HG03159 (cell line): Measurements from ENCODE around the gene NFIA.

Source experiments
- ATAC-seq: cut with Tn5 transposase; IDR thresholded peaks from one replicate; pipeline ENCODE4 v1.9.1; 2021; ENCODE audit warnings: mild to moderate bottlenecking, moderate library complexity; ENCODE audit not compliant: unreplicated experiment

The NFIA gene

DNA sequence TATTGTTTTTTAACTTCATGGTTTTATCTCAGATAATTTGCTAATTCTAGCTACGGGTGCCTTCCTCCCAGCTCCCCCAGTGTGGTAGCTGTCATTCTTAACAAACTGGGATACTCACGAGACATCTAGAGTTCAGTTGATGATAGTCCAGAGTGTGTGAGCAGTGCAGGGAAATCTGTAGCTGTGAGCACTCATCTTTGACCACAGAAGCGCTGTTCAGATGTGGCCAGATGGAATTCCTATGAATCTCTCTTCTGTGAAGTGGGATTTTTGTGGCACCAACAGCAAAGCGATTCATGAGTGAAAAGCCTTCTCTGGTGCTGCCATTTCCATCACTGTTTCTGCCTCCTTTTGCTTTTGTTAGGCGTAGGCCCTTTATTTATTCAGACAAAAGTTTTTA, 125.1 kb downstream of the NFIA start:
- no peak for ATAC-seq

DNA sequence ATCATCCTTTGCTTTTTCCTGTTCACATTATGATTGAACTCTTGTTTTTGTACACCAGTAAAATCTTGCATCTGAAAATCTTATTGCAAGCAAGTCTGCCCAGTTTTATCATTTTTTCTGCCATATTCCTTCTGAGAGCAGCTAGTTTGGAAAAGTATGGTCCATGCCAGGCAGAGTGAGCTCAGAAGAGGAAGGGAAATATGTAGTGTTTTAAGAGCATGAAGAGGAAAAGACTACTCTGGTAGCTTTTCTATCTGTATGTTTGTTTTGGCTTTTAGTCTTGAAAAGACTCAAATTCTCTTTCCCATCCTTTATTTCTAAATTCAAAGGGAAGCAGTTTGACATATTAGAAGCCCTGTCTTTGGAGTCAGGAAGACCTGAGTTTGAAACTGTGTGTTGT, 125.8 kb downstream of the NFIA start:
- ATAC-seq: no peak

DNA sequence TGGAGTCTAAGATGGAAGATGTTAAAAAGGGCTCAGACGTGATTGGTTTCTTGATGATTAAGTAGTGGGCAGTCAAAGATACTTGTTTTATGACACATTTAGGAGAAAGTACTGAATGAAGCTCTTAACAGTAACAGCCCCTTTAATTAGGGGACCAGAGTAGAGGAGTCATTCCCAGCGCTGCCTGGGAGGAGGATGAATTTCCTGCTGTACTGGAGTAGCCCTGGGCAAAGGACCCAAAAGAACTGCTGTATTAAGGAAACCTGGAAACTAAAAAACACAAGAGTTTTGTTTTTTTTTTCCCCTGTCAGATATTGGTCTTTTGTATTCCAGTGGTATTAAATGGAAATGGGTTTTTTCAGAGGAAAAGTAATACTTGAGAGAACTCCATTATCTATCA, 126.5 kb downstream of the NFIA start:
- ATAC-seq: no peak

DNA sequence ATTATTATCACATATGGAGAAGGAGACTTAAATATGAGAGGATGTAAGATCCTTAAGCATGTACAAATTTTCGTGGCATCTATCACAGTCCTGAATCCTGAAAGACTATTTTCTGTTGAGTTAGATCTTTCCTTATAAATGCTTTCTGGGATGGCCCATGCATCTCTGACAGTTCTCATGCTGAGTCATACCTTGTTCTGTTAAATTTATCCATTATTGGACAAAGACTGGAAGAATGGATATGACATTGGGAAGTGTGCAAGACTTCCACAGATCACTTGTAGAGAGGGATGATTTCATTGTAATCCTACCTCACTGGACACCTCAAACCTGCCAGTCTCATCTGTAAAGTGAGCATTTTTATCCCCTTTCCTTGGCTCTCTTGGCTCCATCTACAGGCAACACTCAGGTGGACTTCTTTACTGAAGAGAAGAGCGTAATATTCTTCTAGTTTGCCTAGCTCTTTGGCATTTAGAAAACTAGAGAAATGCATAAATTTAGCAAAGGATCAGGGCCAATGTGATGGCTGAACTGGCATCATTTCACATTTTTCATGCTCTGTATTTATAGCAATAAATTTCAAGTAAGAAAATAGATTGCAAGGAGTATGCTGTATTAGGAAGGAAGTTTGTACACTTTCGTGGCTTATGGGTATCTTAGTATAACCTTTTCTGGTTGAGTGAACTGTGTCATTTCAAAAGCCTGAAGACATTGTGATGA, 128.2 kb downstream of the NFIA start:
- no peak for ATAC-seq

DNA sequence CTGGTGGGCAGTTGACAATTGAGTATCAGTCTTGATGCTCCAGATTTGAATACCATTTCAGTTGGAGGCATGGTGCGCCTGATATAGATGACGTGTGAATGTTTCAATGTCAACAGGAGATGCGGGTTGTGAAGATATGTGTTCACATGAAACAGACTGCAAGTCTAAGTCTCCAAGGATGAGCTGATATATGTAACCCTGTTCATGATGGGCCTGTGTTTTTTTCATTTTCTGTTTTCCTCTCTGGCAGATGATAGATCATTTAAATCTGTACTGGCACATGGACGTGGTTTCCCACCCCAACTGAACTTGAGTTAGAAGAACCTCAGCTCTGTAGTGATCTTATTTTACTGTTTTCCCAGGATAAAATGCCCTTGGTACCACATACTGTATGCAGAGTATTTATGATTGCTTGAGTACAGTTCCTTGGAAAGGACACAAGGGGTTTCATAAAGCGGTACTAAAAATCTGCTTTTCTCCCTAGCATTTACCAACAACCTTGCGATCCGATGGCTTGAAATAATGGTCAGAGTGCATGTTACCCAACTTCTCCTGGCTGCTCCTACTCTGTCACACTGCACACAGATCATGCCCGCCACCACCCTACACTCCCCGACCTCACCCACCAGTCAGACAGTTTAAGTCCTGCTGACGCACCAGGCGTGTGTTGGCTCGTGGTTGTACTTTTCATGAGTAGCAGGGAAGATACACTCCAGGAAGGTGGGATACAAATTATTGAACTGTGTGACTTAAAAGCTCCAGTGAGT, 131.1 kb downstream of the NFIA start:
- no peak for ATAC-seq

DNA sequence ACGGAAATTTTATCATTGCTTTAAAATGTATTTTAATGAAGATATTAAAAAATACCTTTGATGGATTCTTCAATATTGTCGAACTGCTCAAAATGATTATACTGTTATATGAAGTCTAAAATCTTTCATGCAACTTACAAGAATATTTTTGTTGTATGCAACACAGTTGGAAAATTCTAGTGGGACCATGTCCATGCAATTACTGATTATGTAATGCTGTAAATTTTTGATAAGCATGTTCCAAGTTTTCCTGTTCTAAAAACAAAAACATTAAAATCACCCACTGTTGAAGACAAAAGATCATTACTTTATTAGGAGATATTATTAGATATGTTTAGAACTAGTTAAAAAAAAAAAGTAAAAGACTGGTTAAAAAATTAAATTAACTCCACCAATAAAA, 132.8 kb downstream of the NFIA start:
- no peak for ATAC-seq

DNA sequence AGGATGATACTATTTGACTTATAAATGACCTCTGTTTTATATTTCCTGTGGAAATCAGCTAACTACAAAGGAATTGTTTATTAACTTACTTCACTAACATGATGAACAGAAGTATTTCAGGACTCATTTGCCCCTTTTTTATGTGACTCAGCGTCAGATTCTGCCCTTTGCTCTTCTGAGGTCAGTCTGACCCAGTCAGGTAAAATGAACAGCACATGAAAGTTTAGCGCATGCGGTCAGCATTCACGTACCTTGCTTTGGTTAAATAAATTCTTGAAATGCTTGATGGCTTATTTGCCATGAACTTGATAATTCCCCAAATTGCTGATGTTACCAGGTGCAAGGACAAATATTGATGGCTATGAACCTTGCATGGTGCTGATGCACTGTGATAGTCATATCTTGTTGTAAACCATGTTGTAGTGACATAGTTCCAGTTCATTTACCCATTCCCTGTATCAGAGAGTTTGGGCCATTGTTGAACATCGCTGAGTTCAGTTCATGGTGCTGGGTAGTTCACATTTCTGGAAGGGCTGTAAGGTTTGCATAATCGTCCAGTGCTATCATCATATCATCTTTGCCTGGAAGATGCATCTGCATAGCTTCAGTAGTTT, 133.4 kb downstream of the NFIA start:
- ATAC-seq: no peak

DNA sequence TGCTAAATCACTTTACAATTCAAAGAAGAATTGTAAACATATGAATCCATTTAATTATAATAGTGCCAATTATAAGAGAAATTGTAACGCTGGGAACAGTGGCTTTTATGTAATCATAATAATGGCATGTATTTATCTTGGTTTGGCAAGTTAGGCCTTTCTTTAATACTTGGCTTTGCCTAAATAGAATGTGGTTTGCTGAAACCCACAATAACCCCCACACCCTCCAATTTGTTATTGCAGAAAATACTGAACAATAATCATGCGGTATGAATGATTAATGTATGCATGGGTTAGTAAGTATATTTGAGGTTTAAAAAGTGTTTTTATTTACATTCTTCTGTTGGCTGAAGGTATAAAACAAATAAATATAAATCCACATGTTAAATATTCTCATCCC, 138.2 kb downstream of the NFIA start:
- no peak for ATAC-seq

DNA sequence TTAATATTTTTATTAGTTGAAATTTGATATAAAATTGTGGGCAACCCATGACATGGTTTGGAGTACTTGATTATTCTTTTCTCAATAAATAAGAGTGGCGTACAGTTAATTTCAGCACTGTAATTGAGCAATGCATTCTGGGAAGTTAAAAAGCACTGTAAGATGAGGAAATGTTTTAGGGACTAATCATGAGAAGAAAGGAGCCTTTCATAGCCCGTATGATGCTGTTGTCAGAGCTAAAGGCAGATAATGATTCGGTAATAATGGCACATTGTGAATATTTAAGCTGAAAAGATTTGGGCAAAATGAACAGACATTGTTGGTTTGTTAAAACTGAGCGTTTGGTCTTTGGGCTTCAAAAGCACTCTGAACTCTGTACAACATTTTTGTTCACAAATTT, 139.3 kb downstream of the NFIA start:
- no peak for ATAC-seq

DNA sequence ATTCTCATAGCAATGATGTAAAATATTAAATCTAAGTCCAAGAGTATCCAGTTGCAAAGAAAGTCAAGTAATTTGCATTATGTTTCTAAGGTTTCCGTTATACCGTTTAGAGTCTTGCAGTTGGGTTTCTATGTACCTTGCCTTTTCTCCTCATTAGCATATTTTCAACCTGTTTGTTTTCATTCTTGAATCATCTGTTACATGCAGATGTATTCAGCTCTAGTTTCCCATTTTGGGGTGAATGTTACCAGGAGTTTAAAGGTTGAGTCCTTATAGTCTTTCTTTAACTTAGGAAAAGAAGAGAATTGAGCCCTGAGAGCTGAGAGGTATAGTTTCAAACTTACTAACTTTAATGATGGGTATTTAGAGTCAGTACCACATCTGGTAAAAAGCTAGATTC, 139.9 kb downstream of the NFIA start:
- ATAC-seq: no peak

DNA sequence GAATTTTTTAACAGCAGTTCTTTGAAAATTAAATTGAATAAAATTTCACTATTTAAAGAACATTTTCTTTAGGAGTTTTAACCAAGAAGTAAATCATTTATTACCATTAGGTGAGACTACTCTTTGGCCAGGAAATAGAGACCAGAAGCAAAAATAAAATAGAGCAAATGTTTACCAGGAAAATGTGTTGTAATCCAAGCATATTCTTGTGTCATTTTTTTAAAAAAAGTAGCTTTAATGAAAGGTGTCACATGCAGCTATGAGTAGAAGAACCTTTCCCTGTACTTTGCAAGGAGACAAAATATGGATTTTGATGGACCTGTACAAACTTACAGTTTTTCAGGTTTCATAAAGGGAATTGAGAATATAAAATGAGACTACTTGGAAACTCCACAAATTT, 140.8 kb downstream of the NFIA start:
- ATAC-seq: no peak

DNA sequence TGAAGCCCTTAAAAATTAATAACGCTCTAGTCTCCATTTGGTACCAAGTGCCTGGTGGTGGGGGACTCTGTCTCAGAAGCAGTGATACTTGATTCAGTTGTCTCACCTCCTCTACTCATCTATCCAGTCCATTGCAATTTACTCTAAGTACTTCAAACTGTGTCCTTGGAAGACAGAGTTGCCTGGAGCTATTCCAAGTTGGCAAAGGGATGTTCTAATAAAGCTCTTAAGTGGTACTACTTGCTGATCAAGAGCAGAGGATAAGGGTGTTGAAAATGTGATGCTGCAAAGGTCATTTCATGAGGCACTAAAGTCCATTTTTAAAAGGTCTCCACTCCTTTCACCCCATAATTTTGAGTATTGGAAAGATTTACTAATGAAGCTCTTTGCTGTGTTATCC, 142.2 kb downstream of the NFIA start:
- no peak for ATAC-seq

DNA sequence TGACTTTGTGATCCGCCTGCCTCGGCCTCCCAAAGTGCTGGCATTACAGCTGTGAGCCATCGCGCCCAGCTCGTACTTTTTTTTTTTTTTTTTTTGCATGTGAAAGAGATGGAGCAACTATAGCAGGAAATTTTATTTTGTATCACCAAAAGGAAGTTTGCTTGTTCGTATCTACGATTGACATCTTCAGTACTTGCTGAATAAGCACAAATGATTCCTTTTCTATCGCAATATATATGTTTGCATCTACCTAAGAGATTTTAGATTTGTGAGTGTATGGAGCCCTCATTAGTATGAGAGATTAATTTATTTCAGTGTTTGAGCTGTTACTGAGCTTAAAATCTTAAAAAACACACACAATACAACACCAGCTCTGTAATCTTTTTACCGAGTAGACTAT, 143.1 kb downstream of the NFIA start:
- no peak for ATAC-seq

DNA sequence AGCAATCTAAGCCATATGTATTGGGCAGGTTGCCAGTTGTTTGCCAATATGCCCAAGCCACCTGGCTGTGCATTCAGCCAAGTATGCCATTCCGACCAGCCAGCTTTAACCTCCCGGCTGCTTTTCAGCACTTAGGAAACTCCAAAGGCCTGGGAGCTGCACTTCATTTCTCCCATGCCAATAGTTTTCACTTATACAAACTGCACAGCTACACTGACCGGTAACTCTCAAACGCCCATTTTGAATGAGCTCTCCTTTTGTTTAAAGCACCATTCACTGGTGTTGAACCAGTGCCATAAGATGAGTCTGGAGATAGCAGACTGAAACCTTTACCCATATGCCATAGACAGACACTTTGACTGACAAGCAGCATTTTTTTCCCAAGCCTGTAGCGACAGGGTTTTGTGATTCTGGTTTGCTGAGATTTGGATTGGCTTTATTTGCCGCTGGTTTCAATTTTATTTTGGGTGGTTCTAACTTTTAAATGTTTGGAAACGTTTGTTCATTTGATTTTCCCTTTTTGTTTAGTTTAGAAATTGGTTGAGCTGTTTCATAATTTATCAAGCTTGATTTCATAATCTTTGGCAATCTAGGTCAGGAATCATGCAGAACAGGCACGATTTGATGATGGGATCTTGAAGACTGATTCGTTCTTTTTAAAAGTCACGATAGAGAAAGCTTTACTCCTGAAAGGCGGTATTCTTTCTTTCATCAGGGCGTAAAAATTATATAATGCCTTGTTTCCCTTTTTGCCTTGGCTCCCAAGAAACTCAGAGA, 144.6 kb downstream of the NFIA start:
- ATAC-seq: no peak

DNA sequence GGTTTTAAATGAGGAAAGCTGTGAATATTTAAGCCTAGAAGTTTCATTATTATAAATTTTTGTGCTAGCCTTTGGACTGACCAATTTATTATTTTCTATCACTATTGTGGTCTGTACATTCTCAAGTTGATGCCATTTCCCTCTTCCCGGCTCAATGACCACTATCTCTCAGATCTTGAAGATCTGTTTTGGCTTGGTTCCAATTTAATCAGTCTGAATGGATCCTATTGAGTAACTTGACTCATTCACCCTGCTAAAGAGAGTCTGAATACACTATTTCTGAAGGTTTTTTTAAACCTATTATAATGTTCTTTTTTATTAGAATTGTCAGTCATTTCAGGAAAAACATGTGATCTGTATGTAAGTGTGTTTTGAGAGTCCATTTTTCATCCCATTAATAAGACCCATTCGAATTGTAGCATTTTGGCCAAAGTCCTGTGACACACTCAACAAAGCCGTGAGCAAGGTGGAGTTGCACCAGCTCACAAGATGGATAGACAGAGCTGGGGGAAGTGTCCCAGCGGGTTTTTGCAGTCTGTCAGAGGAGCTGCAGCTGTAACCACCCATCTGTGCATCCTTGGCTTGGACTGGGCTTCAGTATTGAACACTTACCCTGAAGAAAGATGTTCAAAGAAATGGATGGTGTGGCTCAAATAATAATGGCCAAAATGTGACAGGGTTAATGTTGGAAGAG, 145.6 kb downstream of the NFIA start:
- ATAC-seq: no peak

DNA sequence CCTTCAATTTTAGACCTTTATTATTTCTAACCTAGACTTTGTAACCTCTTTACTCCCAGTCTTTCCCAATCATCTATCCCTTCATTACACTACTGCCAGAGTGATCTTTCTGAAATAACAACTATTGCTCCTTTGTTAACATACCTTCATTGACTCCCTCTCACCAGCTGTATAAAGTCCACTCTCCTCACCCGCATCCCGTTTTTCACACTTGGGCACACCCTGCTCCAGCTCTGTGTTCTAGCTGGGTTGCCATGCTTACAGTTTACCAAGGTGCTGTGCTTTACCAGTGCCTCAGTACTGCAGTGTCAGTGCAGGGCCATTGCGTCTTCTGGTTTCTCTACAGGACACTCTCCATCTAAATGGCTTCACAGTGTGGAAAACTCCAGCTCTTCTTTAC, 148.2 kb downstream of the NFIA start:
- ATAC-seq: no peak

DNA sequence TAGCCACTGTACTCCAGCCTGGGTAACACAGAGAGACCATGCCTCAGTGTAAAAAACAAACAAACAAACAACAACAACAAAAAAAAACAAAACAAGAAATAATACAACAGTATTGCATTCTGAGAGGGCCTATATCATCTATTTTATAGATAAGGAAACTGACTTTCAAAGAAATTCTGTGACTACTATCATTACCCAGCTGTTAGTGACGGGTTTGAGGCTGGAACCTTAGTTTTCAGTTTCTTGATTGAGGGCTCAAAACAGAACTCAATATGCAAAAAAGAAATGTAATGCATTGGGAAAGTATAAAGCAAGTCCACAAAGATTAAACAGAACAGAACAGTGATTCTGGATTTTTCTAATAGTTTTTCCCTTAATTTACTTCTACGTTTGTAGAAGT, 149.4 kb downstream of the NFIA start:
- ATAC-seq: no peak

DNA sequence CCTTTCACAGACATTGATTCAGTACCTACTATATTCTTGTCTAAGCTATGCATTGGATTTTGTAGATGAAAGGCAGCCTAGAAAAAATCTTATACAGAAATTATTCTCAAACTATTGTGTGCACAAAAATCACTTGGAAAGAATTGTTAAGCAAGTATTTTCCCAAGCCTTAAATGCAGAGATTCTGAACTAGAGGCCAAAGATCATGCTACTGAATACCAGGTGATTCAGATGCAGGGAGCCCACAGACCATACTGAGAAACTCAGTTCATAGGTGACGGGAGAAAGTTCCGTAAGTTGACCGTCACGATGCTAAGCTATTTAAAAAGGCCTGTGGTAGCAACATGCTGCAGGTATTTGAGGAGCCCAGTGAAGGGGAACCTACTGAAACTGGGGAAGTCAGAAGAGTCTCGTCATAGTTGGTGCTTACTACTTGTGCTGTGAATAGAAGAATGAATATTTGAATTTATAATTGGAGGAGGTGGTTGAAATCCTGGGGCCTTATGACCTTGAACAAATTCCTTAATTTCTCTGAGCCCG, 150.8 kb downstream of the NFIA start:
- no peak for ATAC-seq

DNA sequence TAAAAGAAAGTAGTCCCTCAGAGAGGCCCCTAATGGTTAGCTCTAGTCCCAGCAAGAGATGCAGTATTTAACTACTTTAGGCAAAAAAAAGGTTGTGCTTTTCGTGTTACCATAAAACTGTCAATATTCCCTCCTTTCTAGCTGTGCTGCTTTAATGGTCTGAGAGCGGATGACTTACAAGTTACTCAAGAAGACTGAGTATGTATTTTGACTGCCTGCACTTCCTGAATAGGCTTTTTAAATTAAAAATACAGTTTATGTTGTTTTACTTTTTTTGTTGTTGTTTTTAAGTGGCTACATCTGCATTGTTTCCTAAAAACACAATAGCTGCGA, 152.2 kb downstream of the NFIA start:
- ATAC-seq: no peak

DNA sequence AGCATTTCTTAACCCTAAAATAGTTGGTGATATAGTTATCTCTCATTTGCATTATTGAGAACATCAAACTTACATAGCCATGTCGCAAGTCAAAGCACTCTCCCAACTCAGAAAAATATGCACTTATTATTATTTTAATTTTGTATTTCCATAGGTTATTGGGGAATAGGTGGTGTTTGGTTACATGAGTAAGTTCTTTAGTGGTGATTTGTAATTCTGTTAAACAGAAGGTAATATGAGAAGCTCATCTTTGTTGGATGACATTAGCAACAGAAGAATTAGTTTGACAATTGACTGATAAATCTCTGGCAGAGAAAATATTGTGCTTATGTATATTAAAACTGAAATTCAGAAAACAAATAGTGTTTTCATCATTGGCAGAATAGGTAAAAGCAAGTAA, 154.8 kb downstream of the NFIA start:
- no peak for ATAC-seq
